ENCODE data around the gene MAGEE2. TPM values are rescaled to one million over a fixed set of nuclear protein-coding genes. Genes with fewer than 3 reads are reported as not detected.

MAGEE2 gene
- total and polyA plus RNA-seq, 2 donors (not counting 1 experiment from before 2014, with no cell fraction given) = not detected

- Histone ChIP-seq H3K36me3 (replicated peaks in 1 of 2; ENCODE audit: control extremely low read depth in 1 of 2, control insufficient read depth in 1 of 2, extremely low read depth in 1 of 2, insufficient read depth in 2 of 2, low read length in 1 of 2) (no peaks in the 10 kb centered on the region), H2AFZ (ENCODE audit: insufficient read depth, low read depth, low read length, poor library complexity, severe bottlenecking) (no peak overlapping the region), H3K9me3 (ENCODE audit: control extremely low read depth in 1 of 3, control insufficient read depth in 2 of 3, insufficient read depth in 1 of 3, low read length in 2 of 3) (peaks cover 0 to 3% (median 3%) of the 10 kb centered on the region in 3 donors), H3K27me3 (replicated peaks in 1 of 4; ENCODE audit: control extremely low read depth in 1 of 4, control insufficient read depth in 3 of 4, insufficient read depth in 4 of 4, low read length in 3 of 4) (no peaks in the 10 kb centered on the region), H4K20me1 (ENCODE audit: control insufficient read depth, insufficient read depth, low read length, poor library complexity, severe bottlenecking) (no peaks in the 10 kb centered on the region), H3K4me1 (ENCODE audit: control insufficient read depth in 2 of 2, insufficient read depth in 2 of 2, low read length in 2 of 2) (peaks cover 6 to 7% of the 10 kb centered on the region in 2 donors), H3K9ac (ENCODE audit: low read length) (no peak overlapping the region), H3K27ac (ENCODE audit: low read length in 2 of 2) (no peak overlapping the region), H3K4me2 (replicated peaks; ENCODE audit: low read depth, low read length, poor library complexity, severe bottlenecking) (no peak overlapping the region), H3K4me3 (ENCODE audit: control extremely low read depth in 1 of 5, extremely low read depth in 1 of 5, insufficient read depth in 1 of 5, low read depth in 2 of 5, low read length in 4 of 5) (no peak overlapping the region), H3K79me2 (ENCODE audit: control insufficient read depth, insufficient read depth, low read length) (no peaks in the 10 kb centered on the region)
- intact Hi-C loops (cut with micrococcal nuclease) = loop anchor here (5.0 kb wide), 1 partner anchor 1136 kb away; the partner anchor contains the start of gene RLIM
- peaks cover 12% of the 10 kb centered on the region for H3K4me1 Mint-ChIP-seq
- ATAC-seq (ENCODE audit: low read depth) (no peak), DNase-seq (no peak)
- H3K4me3 Mint-ChIP-seq = no peak overlapping the region
- TF ChIP-seq, protein P1, sequence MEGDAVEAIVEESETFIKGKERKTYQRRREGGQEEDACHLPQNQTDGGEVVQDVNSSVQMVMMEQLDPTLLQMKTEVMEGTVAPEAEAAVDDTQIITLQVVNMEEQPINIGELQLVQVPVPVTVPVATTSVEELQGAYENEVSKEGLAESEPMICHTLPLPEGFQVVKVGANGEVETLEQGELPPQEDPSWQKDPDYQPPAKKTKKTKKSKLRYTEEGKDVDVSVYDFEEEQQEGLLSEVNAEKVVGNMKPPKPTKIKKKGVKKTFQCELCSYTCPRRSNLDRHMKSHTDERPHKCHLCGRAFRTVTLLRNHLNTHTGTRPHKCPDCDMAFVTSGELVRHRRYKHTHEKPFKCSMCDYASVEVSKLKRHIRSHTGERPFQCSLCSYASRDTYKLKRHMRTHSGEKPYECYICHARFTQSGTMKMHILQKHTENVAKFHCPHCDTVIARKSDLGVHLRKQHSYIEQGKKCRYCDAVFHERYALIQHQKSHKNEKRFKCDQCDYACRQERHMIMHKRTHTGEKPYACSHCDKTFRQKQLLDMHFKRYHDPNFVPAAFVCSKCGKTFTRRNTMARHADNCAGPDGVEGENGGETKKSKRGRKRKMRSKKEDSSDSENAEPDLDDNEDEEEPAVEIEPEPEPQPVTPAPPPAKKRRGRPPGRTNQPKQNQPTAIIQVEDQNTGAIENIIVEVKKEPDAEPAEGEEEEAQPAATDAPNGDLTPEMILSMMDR (IDR thresholded peaks at IDR 0.05) = no peak
- no peak for TF ChIP-seq EZH2 (IDR thresholded peaks at IDR 0.05; ENCODE audit: borderline replicate concordance, insufficient read depth, low read depth, low read length, poor library complexity, severe bottlenecking)
- no peak overlapping the region for H3K27ac Mint-ChIP-seq
- CTCF ChIA-PET = no interaction called here
- peaks cover 7% of the 10 kb centered on the region for H3K9me3 Mint-ChIP-seq (ENCODE audit: insufficient read depth)
- no CpG with 5 or more reads among the region's 2 CpGs for WGBS (ENCODE audit: insufficient coverage)
- H3K27me3 Mint-ChIP-seq = no peaks in the 10 kb centered on the region
- POLR2A ChIA-PET = no interaction called here
Measured at GRCh38 chrX:75748431-75748830, 36.6 kb downstream of the MAGEE2 start.

GRCh38 chrX:75746891-75747639 is 38.0 kb downstream of the MAGEE2 start:
- POLR2A ChIA-PET = no interaction called here
- intact Hi-C loops (cut with micrococcal nuclease) = loop anchor here (5.0 kb wide), 1 partner anchor 1135 kb away; the partner anchor contains the start of gene RLIM

More at GRCh38 chrX:75746891-75747639, 38.0 kb downstream of the MAGEE2 start:
- Histone ChIP-seq H3K9me3 (ENCODE audit: control extremely low read depth in 1 of 3, control insufficient read depth in 2 of 3, insufficient read depth in 1 of 3, low read length in 2 of 3) (peaks cover 0 to 12% (median 3%) of the 10 kb centered on the region in 3 donors), H3K4me1 (ENCODE audit: control insufficient read depth in 2 of 2, insufficient read depth in 2 of 2, low read length in 2 of 2) (peaks cover 6 to 7% of the 10 kb centered on the region in 2 donors), H3K27me3 (replicated peaks in 1 of 4; ENCODE audit: control extremely low read depth in 1 of 4, control insufficient read depth in 3 of 4, insufficient read depth in 4 of 4, low read length in 3 of 4) (no peaks in the 10 kb centered on the region), H3K4me3 (ENCODE audit: control extremely low read depth in 1 of 5, extremely low read depth in 1 of 5, insufficient read depth in 1 of 5, low read depth in 2 of 5, low read length in 4 of 5) (peak overlapping the region; percentile 25 to 64 (median 53)), H3K36me3 (replicated peaks in 1 of 2; ENCODE audit: control extremely low read depth in 1 of 2, control insufficient read depth in 1 of 2, extremely low read depth in 1 of 2, insufficient read depth in 2 of 2, low read length in 1 of 2) (no peaks in the 10 kb centered on the region), H3K9ac (ENCODE audit: low read length) (peak overlapping the region; percentile 57), H3K27ac (ENCODE audit: low read length in 2 of 2) (no peak overlapping the region), H4K20me1 (ENCODE audit: control insufficient read depth, insufficient read depth, low read length, poor library complexity, severe bottlenecking) (no peaks in the 10 kb centered on the region), H2AFZ (ENCODE audit: insufficient read depth, low read depth, low read length, poor library complexity, severe bottlenecking) (peak overlapping the region; percentile 70), H3K79me2 (ENCODE audit: control insufficient read depth, insufficient read depth, low read length) (no peaks in the 10 kb centered on the region), H3K4me2 (replicated peaks; ENCODE audit: low read depth, low read length, poor library complexity, severe bottlenecking) (peak overlapping the region; percentile 69)
- Mint-ChIP-seq H3K4me3 (peak overlapping the region; percentile 90), H3K4me1 (peaks cover 12% of the 10 kb centered on the region), H3K27ac (peak overlapping the region; percentile 63), H3K9me3 (ENCODE audit: insufficient read depth) (peaks cover 10% of the 10 kb centered on the region), H3K27me3 (no peaks in the 10 kb centered on the region)
- CTCF ChIA-PET = no interaction called here
- WGBS (ENCODE audit: insufficient coverage) = 8% methylated on average over 11 of the region's 54 CpGs
- peak; percentile 74 for ATAC-seq (ENCODE audit: low read depth)
- peak; percentile 47 for DNase-seq
- no peak for TF ChIP-seq EZH2 (IDR thresholded peaks at IDR 0.05; ENCODE audit: borderline replicate concordance, insufficient read depth, low read depth, low read length, poor library complexity, severe bottlenecking)
- TF ChIP-seq, protein P1 (IDR thresholded peaks at IDR 0.05) = no peak
